ENCODE results near the gene SLC22A23.

The SLC22A23 gene

DNA sequence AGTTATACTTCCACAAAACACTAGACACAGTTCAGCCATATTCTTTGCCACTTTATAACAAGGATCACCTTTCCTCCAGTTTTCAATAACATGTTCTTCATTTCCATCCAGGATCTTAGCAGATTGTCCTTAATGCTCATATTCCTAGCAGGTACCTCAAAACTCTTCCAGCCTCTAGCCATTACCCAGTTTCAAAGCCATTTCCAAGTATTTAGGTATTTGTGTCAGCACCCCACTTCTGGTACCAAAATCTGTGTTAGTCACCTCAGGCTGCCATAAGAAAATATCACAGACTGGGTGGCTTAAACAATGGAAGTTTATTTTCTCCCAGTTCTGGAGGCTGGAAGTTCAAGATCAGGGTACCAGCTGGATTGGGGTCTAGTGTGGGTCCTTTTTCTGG, 23.2 kb upstream of the SLC22A23 start:
- intact Hi-C loops (cut with DNase I) = no loop called here
- no peak for DNase-seq

DNA sequence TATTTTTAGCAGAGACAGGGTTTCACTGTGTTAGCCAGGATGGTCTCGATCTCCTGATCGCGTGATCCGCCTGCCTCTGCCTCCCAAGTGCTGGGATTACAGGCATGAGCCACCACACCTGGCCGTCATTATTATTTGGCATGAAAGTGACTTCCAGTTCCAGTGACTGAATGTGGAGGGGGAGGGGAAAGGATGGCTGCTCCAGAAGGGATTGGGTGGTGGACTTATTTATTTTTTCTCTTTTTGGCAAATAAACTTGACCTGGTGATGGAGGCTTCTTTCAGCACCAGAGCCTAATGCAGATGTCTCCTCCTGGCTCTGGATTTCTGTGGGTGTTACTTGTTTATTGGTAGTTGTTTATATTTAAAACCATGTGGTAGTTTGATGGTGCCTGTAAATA, 16.9 kb upstream of the SLC22A23 start:
- DNase-seq = no peak

DNA sequence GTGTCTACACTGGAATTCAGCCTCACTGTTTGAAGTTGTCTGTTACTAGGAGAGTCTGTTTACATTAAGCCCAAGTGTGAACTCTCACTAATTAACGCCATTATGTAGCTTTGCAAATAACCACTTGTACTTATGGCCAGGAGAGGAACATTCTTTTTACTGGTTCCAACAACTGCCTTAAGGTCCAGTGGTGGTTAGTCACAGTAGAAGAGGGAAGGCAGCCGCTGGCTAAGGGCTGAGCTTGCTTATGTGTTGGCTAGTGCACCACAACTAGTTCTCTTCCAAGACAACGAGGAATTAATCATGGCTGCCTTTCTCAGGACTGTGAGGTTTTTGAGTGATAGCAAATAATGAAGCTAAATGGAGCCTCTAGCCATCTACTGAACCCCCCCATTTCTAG, 14.9 kb upstream of the SLC22A23 start:
- intact Hi-C loops (cut with DNase I) = no loop called here

More for the DNA sequence above, 16.9 kb upstream of the SLC22A23 start:
- intact Hi-C loops (cut with DNase I) = no loop called here

DNA sequence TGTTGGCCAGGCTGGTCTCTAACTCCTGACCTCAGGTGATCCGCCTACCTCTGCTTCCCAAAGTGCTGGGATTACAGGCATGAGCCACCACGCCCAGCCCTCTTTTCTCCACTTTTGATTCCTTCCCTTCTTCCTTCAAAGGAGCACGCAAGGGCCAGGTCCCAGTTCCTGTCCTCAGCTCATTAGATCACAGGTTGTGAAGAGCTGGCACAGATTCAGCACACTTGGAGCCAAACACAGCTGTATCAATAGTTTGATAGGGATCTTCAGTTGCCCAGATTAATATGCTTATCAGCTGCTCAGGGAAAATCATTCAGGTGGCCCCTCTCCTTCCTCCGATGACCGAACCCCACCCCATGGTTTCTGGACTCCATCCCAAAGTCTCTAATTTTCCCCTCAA, 14.4 kb upstream of the SLC22A23 start:
- no peak for DNase-seq
- intact Hi-C loops (cut with DNase I) = no loop called here

More for the DNA sequence above, 14.9 kb upstream of the SLC22A23 start:
- no peak for DNase-seq

DNA sequence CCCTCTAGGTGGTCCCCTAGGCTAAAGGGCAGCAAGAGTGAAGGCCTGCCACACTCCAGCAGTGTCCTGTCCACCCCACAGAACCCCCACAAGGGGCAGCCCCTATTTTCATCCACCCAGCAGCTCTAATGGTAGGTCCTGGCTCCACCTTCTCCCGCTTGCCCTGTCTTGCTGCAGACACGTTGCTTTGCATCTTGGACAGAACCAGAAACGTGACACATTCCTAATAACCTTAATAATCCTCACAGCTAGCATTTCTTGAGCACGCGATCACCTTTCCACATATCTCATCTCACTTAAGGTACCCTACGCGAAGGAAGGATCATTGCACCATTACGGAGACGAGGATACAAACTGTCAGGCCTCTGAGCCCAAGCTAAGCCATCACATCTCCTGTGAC, 11.7 kb upstream of the SLC22A23 start:
- no peak for DNase-seq
- intact Hi-C loops (cut with DNase I) = loop anchor here (10.0 kb wide), 1 partner anchor 266 kb away; no protein-coding TSS in a partner anchor

DNA sequence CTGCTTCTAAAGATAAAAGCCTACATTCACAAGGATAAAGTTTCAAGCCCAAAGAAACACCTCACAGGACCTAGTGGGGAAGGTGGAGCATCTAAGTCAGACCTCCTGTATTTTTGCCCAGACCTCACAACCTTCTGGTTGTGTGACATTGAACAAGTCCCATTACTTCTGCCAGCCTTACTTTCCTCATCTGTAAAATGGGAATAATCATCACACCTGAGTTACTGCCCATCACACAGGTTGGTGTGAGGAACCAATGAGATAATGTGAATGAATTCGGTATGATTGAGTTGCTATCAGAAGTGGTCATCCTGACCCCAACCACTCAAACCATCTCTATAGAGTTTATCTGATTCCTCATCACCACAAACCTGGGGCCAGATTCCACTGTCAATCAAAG, 11.1 kb upstream of the SLC22A23 start:
- no peak for DNase-seq
- intact Hi-C loops (cut with DNase I) = loop anchor here (10.0 kb wide), 1 partner anchor 267 kb away; no protein-coding TSS in a partner anchor

DNA sequence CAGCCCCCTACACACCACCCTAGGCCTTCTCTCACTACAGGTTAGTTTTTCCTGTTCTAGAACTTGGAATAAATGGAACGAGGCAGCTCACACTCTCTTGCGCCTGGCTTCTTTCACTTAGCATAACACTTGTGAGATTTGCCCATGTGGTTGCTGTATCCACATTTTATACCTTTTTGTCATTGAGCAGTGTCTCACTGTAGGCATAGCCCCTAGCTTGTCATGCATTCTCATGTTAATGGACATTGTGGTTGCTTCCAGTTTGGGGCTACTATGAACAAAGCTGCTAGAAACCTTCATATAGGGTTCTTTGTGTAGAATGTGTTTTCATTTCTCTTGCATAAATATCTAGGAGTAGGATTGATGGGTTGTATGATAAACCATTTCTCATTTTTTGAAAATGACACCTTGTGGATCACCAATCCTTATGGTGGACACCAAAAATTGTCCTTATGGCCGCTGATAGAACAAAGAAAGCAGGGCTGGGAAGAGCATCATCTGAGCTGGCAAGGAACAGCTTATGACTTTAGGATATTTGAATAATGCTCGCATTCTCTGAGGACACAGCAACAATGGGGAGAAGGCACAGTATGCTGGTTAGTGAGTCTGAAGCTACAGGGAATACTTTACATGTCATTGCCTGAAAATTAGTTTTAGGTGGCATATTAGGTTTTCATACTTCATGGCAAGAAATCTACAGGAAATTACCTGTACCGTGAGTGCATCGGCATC, 9.8 kb upstream of the SLC22A23 start:
- no peak for DNase-seq
- intact Hi-C loops (cut with DNase I) = loop anchor here (10.0 kb wide), 1 partner anchor 268 kb away; no protein-coding TSS in a partner anchor

GRCh38 chr6:3460253-3460652, 3.4 kb upstream of the SLC22A23 start:
- intact Hi-C loops (cut with DNase I) = loop anchor here (10.0 kb wide), 1 partner anchor 275 kb away; no protein-coding TSS in a partner anchor
- DNase-seq = no peak

GRCh38 chr6:3458706-3459421, 2.0 kb upstream of the SLC22A23 start:
- intact Hi-C loops (cut with DNase I) = loop anchor here (5.0 kb wide), 2 partner anchors 72 to 172 kb away; no protein-coding TSS in a partner anchor

DNA sequence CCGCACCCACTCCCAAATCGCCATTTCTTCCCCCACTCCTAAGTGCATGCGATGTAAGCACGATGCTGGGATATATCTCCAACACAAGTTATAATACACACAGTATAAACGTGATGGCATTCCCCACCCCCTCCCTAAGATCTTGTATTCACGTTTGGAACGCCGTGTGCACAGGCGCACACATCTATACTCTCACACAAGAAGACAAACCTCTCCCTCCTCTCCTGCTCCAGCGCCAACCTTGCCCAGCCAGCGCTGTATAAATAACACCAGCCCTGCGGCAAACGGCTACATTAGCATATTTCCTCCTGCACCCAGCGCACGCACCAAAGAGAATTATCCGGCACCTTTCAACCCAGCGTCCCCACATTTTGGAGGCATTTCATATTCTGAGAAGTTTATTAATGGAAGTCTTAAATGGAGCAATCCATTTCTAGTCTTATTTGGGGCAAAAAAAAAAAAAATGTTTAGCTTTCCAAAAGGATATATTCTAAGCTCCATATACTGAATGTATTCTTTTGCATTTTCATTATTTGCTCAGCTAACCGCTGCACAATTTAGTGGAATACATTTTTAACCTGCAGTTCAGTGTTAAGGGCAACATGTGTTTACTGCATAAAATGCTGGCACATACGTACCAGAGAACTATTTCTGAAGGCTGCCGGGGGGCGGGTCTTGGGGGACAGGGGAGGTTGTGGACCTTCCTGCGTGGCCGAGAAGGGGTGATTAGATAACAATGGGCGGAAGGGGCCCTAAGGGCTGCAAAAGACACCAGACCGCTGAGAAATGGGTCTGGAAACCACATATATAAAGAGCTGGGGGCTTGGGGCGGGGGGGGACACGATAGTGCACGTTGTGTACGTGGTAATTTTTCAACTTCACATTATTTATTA, 1.1 kb upstream of the SLC22A23 start:
- intact Hi-C loops (cut with DNase I) = loop anchor here (5.0 kb wide), 2 partner anchors 71 to 171 kb away; no protein-coding TSS in a partner anchor
- DNase-seq = peak; percentile 35 to 82 (median 61)

More at GRCh38 chr6:3458706-3459421, 2.0 kb upstream of the SLC22A23 start:
- peak in 30 of 42 donors; percentile 31 to 88 (median 62) for DNase-seq

DNA sequence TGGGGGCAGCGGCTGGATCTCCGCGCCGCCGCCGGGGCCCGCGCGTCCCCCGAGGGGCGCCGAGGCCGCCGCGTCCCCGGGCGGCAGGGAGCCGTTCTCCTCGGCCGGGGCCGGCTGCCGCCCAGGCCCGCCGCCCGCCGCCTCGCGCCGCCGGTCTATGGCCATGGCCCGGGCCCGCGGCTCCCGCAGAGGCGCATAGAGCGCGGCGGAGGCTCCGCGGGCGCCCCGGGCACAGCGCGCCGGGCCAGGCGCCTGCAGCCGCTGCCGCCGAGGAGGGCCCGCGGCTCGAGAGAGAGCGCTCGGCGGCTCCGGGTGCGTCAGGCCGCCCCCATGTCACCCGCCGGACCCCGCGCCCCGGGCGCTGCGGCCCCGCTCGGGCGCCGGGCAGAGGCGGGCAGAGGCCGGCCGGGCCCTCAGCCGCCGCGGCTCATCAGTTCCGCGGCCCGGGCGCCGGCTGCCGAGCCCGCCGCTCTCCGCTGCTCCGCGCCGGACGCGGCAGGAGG, 404 bp downstream of the SLC22A23 start:
- intact Hi-C loops (cut with DNase I) = loop anchor here (5.0 kb wide), 2 partner anchors 69 to 169 kb away; no protein-coding TSS in a partner anchor

GRCh38 chr6:3455569-3456394, 1.1 kb downstream of the SLC22A23 start:
- intact Hi-C loops (cut with DNase I) = loop anchor here (5.0 kb wide), 2 partner anchors 68 to 168 kb away; no protein-coding TSS in a partner anchor
- DNase-seq = peak in 40 of 42 donors; percentile 39 to 84 (median 68)

More for the DNA sequence above, 404 bp downstream of the SLC22A23 start:
- no peak for DNase-seq

- intact Hi-C loops (cut with DNase I) = loop anchor here (5.0 kb wide), 2 partner anchors 68 to 168 kb away; no protein-coding TSS in a partner anchor
- peak in 35 of 42 donors; percentile 27 to 80 (median 51) for DNase-seq
Observed at GRCh38 chr6:3455147-3455568, 1.7 kb downstream of the SLC22A23 start.

DNA sequence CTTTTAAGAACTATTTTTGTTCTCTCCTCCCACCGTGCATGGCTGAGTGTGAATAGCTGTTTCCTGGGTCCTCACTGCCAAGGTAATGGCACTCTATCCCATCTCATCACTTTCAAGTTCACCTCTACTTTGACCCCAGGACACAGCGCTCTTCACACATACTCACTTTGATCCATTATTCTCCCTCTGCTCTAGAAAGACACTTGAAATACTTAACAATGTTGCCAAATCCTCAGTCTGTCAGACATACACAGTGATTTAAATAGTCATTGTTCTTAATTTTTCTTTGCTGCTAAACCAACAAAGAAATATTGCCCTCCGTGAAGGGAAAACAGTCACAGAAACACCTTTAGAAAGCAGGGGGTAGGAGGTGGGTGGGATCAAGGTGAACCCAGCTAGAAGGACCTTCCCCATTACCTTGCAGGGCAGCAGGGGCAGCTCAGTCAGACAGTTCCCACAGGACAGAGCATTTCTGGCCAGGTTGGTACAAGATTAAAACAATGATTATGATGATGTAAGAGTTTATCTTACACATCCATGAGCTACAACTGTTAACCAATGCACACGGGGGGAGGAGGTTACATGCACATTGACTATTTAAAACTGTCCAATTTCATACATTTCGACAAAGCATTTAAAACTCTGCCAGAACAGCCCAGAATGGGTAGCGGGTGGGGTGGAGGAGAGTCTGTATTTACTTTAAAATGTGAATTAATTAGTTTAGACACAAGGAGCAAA, 2.4 kb downstream of the SLC22A23 start:
- intact Hi-C loops (cut with DNase I) = loop anchor here (5.0 kb wide), 2 partner anchors 67 to 167 kb away; no protein-coding TSS in a partner anchor

GRCh38 chr6:3453413-3454272, 3.2 kb downstream of the SLC22A23 start:
- intact Hi-C loops (cut with DNase I) = no loop called here
- DNase-seq = peak in 1 of 42 donors; percentile 14

More for the DNA sequence above, 2.4 kb downstream of the SLC22A23 start:
- peak in 1 of 42 donors; percentile 30 for DNase-seq

DNA sequence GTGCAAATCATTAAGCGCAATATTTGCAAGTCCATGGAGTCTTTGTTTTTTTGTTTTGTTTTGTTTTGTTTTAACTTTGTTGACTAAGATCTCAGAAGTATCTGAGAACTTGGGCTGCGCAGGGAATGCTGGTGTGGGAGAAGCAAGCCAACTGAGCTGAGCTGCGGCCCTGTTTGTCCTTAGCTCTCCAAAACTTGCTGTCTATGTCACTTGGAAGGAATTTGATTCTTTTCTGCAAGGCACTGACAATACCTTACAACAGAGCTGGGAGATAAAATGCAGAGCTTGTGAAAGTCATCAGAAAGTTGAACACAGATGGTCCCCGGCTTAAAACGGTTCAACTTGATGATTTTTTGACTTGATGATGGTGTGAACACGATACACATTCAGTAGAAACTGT, 5.4 kb downstream of the SLC22A23 start:
- intact Hi-C loops (cut with DNase I) = no loop called here
- peak in 1 of 42 donors; percentile 15 for DNase-seq
